A549 treated with RU486 at 1 μM for 4 hours (cell line): Measurements from ENCODE around the gene GPRC5D. TPM values are rescaled to one million over a fixed set of nuclear protein-coding genes. Genes with fewer than 3 reads are reported as not detected.

Source experiments
- total RNA-seq: library from RNA; stranded (reverse); fragments of 200-300 nt; extraction: Qiagen RNA extraction; gene quantifications from 5 replicates; pipeline ENCODE4 v1.2.3, GENCODE V29; 2022; ENCODE audit warnings: low read depth

The GPRC5D gene
- total RNA-seq: not detected in 5 replicates

GRCh38 chr12:12952036-12952435 lies at the start of gene GPRC5D:
Gene GPRC5D, minus strand, starts transcription at chr12:12952170. Its CDS starts 1,786 bp downstream, at chr12:12950384.

GRCh38 chr12:12999959-13000615 lies 48.1 kb upstream of the GPRC5D start, which contains the start of gene HEBP1:
Gene HEBP1, minus strand, starts transcription at chr12:13000265. Its CDS starts 151 bp downstream, at chr12:13000114.

GRCh38 chr12:12891080-12891880 lies 60.7 kb downstream of the GPRC5D start, which contains the start of gene GPRC5A:
Gene GPRC5A, plus strand, starts transcription at chr12:12891562. Its CDS starts 16,688 bp downstream, at chr12:12908250.

Other genes with a start within 250 kb of the GPRC5D start
- 12.0 to 21.3 TPM (median 20.1 TPM) in 5 replicates for gene CDKN1B, start 234.8 kb downstream of the GPRC5D start, total RNA-seq
- gene APOLD1, start 166.5 kb downstream of the GPRC5D start, total RNA-seq: 0.25 to 0.74 TPM (median 0.50 TPM) in 5 replicates
- gene DDX47, start 138.8 kb downstream of the GPRC5D start, total RNA-seq: 79.4 to 111 TPM (median 89.0 TPM) in 5 replicates
- gene GPRC5A, start 60.6 kb downstream of the GPRC5D start, total RNA-seq: 250 to 405 TPM (median 359 TPM) in 5 replicates
- gene HEBP1, start 48.1 kb upstream of the GPRC5D start, total RNA-seq: 51.6 to 66.0 TPM (median 54.1 TPM) in 5 replicates
- gene FAM234B, start 92.2 kb upstream of the GPRC5D start, total RNA-seq: 2.7 to 4.3 TPM (median 4.1 TPM) in 5 replicates
- gene GSG1, start 151.5 kb upstream of the GPRC5D start, total RNA-seq: 0.15 to 0.28 TPM (median 0.27 TPM) in 5 replicates
- 88.1 to 104 TPM (median 93.2 TPM) in 5 replicates for gene EMP1, start 244.6 kb upstream of the GPRC5D start, total RNA-seq